Neural progenitor cell (in vitro differentiated cells): ENCODE data around the gene PSMB9.

Experiments used
- EZH2phosphoT487 ChIP-seq: fragments of 200-600 bp; sonication (generic); IDR thresholded peaks from 2 replicates; pipeline ENCODE4 v1.6.1; 2017; ENCODE audit warnings: antibody characterized with exemption
- TF ChIP-seq, protein P1 (sequence below): fragments of 200-600 bp; sonication (generic); IDR thresholded peaks from 2 replicates; pipeline ENCODE4 v1.5.1; 2017; ENCODE audit warnings: antibody characterized with exemption, mild to moderate bottlenecking

DNA sequence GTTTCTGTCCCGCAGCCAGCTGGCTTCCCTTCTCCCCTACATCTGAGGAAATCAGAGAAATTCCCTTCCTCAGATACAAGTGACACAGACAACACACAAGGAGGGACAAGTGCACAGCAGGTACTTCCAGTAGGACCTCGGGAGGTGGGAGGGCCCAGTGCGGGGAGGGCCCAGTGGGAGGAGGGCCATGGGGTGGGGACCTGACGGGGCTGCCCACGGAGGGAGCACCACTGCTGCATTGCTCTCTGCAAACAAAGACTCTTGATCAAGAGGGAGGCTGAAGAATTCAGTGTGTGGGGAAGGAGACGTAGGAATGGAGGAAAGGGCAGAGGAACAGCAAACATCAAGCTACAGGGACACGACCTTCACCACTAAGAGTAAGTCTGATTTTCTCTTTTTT, 24.5 kb upstream of the PSMB9 start:
- TF ChIP-seq, protein P1, sequence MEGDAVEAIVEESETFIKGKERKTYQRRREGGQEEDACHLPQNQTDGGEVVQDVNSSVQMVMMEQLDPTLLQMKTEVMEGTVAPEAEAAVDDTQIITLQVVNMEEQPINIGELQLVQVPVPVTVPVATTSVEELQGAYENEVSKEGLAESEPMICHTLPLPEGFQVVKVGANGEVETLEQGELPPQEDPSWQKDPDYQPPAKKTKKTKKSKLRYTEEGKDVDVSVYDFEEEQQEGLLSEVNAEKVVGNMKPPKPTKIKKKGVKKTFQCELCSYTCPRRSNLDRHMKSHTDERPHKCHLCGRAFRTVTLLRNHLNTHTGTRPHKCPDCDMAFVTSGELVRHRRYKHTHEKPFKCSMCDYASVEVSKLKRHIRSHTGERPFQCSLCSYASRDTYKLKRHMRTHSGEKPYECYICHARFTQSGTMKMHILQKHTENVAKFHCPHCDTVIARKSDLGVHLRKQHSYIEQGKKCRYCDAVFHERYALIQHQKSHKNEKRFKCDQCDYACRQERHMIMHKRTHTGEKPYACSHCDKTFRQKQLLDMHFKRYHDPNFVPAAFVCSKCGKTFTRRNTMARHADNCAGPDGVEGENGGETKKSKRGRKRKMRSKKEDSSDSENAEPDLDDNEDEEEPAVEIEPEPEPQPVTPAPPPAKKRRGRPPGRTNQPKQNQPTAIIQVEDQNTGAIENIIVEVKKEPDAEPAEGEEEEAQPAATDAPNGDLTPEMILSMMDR, result no peak
- no peak for TF ChIP-seq EZH2phosphoT487
